Omental fat pad (tissue), 4 donors: ENCODE measurements around the gene RNF175. TPM values are rescaled to one million over a fixed set of nuclear protein-coding genes. Genes with fewer than 3 reads are reported as not detected.

Experiments
- ATAC-seq: fragments of 150-250 bp; one replicate; pipeline ENCODE4 v1.9.1; 2016; ENCODE audit warnings: mild to moderate bottlenecking, moderate library complexity; ENCODE audit not compliant: low FRiP score
- DNase-seq: peaks from one replicate; pipeline ENCODE4 v3.0.0-alpha.2; 2019; ENCODE audit warnings: low spot score
- CTCF ChIP-seq, 3 donors: fragments of 450-650 bp; IDR thresholded peaks; one replicate each; pipeline ENCODE4 v1.5.1; 2016 to 2017; ENCODE audit warnings: antibody characterized with exemption in 3 of 3, mild to moderate bottlenecking in 3 of 3, moderate library complexity in 2 of 3
- total RNA-seq, 4 donors: library from RNA; depleted of rRNA; stranded (reverse); fragments of >200 nt; gene quantifications; one replicate each; pipeline ENCODE4 v1.1.0, GENCODE V29; 2016

Gene RNF175
- total RNA-seq, 4 donors from 2014 or later: 0.28 to 1.4 TPM; not detected in 2

GRCh38 chr4:153785910-153786721, 26.3 kb upstream of the RNF175 start:
- DNase-seq (no peak), ATAC-seq (no peak)
- TF ChIP-seq CTCF (IDR thresholded peaks at IDR 0.05): no peak

GRCh38 chr4:153784166-153784699, 24.4 kb upstream of the RNF175 start:
- no peak for ATAC-seq
- no peak for DNase-seq
- TF ChIP-seq CTCF (IDR thresholded peaks at IDR 0.05): no peak

- TF ChIP-seq CTCF (IDR thresholded peaks at IDR 0.05): no peak
- ATAC-seq (no peak), DNase-seq (no peak)
Observed at GRCh38 chr4:153782581-153782980, 22.8 kb upstream of the RNF175 start.

DNA sequence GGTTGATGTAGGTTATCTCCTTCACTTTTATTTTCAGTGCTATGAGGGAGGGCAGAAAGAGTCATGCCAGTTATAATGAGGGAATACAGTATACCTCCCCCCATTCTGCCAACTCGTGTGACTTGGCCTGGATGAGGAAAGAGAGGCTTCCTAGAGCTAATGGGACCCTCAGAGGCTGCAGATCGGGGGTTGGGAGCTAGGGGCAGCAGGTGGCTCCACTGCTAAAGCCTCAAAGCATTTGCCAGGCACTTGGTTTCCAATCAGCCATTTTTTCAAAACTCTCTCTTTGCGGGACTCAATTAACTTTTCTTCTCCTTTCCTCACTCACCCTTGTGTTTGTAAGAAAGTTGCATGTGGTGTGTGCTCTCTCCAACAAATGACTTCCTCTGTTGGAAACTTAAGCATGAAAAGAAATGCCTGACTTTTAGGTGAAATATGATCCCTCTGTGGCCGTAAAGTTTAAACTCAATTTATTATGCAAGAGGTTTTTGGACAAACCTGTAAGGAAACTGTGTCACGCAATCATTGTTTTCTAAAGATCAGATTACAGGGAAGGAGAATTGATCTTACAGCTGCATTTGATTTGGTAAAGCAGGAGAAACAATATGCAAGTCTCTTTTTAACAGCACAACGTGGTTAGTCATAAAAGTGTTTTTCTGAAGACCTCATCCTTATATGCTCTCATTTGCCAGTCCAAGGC, 22.0 kb upstream of the RNF175 start:
- no peak for TF ChIP-seq CTCF (IDR thresholded peaks at IDR 0.05)
- DNase-seq (no peak), ATAC-seq (no peak)

DNA sequence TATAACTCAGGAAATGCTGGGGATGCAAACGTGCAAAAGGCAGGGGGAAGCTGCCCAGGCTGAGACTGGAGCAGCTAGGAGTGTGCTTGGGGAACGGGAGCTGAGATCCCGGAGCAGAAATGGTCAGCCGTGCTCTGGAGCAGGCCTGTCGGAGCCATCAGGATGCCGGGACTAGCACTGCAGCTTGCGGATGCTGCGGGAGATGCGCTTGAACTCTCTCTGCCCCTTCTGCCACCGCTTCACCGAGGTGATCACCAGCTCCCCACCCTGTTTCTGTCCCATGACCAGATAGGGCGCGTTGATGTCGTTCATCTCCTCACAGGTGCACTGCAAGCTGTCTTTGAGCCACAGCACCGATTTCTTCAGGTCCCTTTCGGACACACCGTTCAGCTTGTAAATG, 21.5 kb upstream of the RNF175 start:
- DNase-seq (no peak), ATAC-seq (no peak)

DNA sequence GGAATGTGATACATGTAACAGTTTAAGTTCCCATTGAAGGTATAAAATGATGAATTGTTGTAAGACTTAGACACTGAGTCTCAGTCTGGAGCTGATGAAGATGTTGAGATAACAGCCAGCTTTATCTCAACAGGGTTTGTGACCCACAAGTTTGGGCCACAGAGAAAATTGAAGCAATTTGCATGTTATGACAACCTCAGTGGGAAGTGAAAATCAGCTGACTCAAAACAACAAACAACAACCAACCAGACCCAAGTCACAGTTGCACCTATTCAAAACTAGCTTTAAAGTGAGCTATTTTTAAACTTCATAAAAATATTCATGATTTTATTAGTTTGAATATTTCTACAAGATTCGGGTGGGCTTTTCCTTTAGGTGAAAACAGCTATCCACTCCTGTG, 21.1 kb upstream of the RNF175 start:
- no peak for TF ChIP-seq CTCF (IDR thresholded peaks at IDR 0.05)
- no peak for DNase-seq
- ATAC-seq: no peak

More for the DNA sequence above, 21.5 kb upstream of the RNF175 start:
- no peak for TF ChIP-seq CTCF (IDR thresholded peaks at IDR 0.05)
